Transverse colon (tissue), 4 donors: Measurements from ENCODE around the gene FAN1.

Experiments
- POLR2A ChIP-seq: fragments of 450-650 bp; IDR thresholded peaks from one replicate; pipeline ENCODE4 v1.6.1; 2016; ENCODE audit warnings: antibody characterized with exemption, mild to moderate bottlenecking, moderate library complexity
- POLR2AphosphoS5 ChIP-seq, 3 donors: sonication (generic); formaldehyde crosslinking; IDR thresholded peaks; one replicate each; pipeline ENCODE4 v1.6.1; 2016; ENCODE audit warnings: antibody characterized with exemption in 3 of 3
- TF ChIP-seq, protein P1 (sequence below), 5 experiments: fragments of 200-600 bp in 3 of 5; fragments of 450-650 bp in 2 of 5; sonication (generic) in 3 of 5; IDR thresholded peaks; 1 replicate in 2 of 5; 2 replicates in 3 of 5; pipeline ENCODE4 v1.5.1; 2016 to 2017; ENCODE audit warnings: antibody characterized with exemption in 5 of 5, inconsistent platforms in 3 of 5, mild to moderate bottlenecking in 2 of 5, moderate library complexity in 1 of 5

DNA sequence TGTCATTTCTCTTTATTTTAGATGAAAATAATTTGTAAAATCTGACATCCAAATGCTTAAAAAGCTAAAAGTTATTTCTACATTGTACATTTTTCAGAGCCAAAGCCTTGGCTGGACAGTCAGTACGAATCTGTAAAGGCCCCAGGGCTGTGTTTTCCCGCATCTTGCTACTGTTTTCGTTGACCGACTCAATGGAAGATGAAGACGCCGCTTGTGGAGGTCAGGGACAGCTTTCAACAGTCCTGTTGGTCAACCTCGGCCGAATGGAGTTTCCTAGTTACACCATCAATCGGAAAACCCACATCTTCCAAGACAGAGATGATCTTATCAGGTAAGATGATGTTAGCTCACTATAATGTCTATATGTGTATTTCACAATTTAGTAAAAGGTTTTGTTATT is 10.0 kb downstream of the FAN1 start:
- TF ChIP-seq, protein P1, sequence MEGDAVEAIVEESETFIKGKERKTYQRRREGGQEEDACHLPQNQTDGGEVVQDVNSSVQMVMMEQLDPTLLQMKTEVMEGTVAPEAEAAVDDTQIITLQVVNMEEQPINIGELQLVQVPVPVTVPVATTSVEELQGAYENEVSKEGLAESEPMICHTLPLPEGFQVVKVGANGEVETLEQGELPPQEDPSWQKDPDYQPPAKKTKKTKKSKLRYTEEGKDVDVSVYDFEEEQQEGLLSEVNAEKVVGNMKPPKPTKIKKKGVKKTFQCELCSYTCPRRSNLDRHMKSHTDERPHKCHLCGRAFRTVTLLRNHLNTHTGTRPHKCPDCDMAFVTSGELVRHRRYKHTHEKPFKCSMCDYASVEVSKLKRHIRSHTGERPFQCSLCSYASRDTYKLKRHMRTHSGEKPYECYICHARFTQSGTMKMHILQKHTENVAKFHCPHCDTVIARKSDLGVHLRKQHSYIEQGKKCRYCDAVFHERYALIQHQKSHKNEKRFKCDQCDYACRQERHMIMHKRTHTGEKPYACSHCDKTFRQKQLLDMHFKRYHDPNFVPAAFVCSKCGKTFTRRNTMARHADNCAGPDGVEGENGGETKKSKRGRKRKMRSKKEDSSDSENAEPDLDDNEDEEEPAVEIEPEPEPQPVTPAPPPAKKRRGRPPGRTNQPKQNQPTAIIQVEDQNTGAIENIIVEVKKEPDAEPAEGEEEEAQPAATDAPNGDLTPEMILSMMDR (IDR thresholded peaks at IDR 0.05) = no peak
- TF ChIP-seq POLR2A (no peak), POLR2AphosphoS5 (IDR thresholded peaks at IDR 0.05) (no peak)
